Right atrium auricular region (tissue), 2 donors: ENCODE data around the gene RAB20. TPM values are rescaled to one million over a fixed set of nuclear protein-coding genes. Genes with fewer than 3 reads are reported as not detected.
A peak's percentile ranks its signal among the peaks of the same experiment; 100 is the strongest.
"Not testable (repeated sequence)": the region's sequence is repeated elsewhere in the genome, so short reads cannot be mapped to it uniquely, and the experiment has no call there.

Experiments
- DNase-seq: peaks from one replicate; pipeline ENCODE4 v3.0.0-alpha.2; 2019; ENCODE audit warnings: low spot score
- H3K27ac ChIP-seq, 2 donors: fragments of 200-600 bp; sonication (generic); 1 replicate in 1 of 2; 2 replicates in 1 of 2; pipeline ENCODE4 v1.5.1; 2016 to 2019
- H3K27me3 ChIP-seq, 2 donors: fragments of 200-600 bp; sonication (generic); one replicate each; pipeline versions ENCODE4 v1.5.1 to v1.6.0; 2017 to 2019
- H3K36me3 ChIP-seq: fragments of 200-600 bp; sonication (generic); one replicate; pipeline ENCODE4 v1.5.1; 2016
- H3K4me1 ChIP-seq, 2 donors: fragments of 200-600 bp; sonication (generic); one replicate each; pipeline versions ENCODE4 v1.5.1 to v1.6.0; 2017 to 2019
- H3K4me3 ChIP-seq, 2 donors: fragments of 200-600 bp; sonication (generic); 1 replicate in 1 of 2; 2 replicates in 1 of 2; pipeline ENCODE4 v1.5.1; 2017 to 2019; ENCODE audit warnings: mild to moderate bottlenecking in 1 of 2, moderate library complexity in 1 of 2
- H3K9me3 ChIP-seq, 2 donors: fragments of 200-600 bp; sonication (generic); one replicate each; pipeline ENCODE4 v1.5.1; 2019
- total RNA-seq, 2 donors: library from RNA; depleted of rRNA; stranded (reverse); fragments of >200 nt; gene quantifications; one replicate each; pipeline ENCODE4 v1.1.0, GENCODE V29; 2016
- TF ChIP-seq, protein P1 (sequence below), 2 donors: fragments of 200-600 bp; sonication (generic); IDR thresholded peaks; one replicate each; pipeline ENCODE4 v1.5.1; 2019; ENCODE audit warnings: antibody characterized with exemption in 2 of 2

Gene RAB20, protein sequence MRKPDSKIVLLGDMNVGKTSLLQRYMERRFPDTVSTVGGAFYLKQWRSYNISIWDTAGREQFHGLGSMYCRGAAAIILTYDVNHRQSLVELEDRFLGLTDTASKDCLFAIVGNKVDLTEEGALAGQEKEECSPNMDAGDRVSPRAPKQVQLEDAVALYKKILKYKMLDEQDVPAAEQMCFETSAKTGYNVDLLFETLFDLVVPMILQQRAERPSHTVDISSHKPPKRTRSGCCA
- total RNA-seq: 10 to 100 TPM; 10.8 to 15.7 TPM

DNA sequence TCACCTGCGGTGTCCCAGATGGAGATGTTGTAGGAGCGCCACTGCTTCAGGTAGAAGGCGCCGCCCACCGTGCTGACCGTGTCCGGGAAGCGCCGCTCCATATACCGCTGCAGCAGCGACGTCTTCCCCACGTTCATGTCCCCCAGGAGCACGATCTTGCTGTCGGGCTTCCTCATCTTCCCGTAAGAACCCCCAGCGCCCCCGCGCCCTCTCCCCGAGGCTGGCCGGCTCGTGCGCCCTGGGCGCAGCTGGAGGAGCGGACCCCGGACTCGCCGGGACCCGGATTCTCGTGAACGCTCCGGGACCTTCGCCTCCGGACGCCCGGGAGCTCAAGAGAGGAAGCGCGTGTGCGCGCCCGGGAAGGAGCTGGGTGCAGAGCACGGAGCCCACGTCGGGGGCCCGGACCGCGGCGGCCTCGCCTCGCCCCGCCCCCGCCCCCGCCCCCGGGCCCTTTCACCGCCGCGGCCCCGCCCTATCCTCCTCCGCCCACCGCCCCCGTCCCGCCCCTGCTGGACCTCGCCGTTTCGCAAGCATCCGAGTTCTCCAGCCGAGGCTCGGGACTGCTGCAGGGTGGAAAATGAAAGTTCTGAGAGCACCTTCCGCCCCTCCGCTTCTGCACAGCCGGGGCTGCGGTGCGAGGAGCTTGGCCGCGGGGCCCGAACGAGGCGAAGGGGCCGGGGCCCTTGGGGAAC is at the start of gene RAB20:
Gene RAB20, minus strand, starts transcription at position 379 of the 692 bp plus-strand sequence. Its CDS starts 203 bp downstream, at position 176.
- no peaks in the 10 kb centered on the region for H3K9me3 ChIP-seq
- H3K4me1 ChIP-seq: peaks cover 0 to 24% of the 10 kb centered on the region in 2 donors

DNA sequence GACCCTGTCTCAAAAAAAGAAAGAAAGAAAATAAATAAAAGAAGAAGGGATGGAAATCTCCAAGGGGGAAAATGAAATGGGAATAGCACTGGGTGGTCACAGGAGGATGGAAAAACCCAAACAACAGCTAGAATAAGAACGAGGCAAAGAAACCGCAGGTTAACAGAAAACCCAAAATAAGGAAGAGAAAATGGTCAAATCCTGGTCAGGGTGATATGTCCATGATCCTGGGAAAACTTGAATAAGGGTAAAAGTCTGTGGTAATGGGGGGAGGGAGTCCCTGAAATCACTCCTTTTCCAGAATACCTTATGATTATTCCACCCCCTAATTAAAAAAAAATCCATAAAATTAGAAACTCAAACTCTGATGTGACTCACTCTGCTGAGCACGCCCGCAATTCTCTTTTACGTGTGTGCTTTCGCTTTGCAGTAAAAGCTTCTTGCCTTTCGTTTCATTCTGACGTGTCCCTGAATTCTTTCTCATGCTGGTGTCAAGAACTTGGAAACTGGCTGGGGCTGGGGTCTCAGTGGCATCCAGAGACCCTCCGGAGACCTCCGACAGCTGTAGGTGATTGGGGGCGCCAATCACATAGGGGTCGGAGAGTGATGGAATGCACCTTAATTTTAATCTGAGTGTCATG is 49.6 kb upstream of the RAB20 start:
- TF ChIP-seq, protein P1, sequence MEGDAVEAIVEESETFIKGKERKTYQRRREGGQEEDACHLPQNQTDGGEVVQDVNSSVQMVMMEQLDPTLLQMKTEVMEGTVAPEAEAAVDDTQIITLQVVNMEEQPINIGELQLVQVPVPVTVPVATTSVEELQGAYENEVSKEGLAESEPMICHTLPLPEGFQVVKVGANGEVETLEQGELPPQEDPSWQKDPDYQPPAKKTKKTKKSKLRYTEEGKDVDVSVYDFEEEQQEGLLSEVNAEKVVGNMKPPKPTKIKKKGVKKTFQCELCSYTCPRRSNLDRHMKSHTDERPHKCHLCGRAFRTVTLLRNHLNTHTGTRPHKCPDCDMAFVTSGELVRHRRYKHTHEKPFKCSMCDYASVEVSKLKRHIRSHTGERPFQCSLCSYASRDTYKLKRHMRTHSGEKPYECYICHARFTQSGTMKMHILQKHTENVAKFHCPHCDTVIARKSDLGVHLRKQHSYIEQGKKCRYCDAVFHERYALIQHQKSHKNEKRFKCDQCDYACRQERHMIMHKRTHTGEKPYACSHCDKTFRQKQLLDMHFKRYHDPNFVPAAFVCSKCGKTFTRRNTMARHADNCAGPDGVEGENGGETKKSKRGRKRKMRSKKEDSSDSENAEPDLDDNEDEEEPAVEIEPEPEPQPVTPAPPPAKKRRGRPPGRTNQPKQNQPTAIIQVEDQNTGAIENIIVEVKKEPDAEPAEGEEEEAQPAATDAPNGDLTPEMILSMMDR (IDR thresholded peaks at IDR 0.05): no peak
- Histone ChIP-seq H3K27me3 (no peaks in the 10 kb centered on the region), H3K4me1 (peaks cover 0 to 6% of the 10 kb centered on the region in 2 donors), H3K36me3 (no peaks in the 10 kb centered on the region), H3K27ac (no peak overlapping the region), H3K9me3 (no peaks in the 10 kb centered on the region), H3K4me3 (no peak overlapping the region)
- no peak for DNase-seq

More for the DNA sequence above, at the start of gene RAB20:
- Histone ChIP-seq H3K4me3 (peak within 1 kb of the TSS; percentile 78), H3K27ac (peak within 1 kb of the TSS; percentile 92 to 95), H3K27me3 (no peaks in the 10 kb centered on the region), H3K36me3 (no peaks in the 10 kb centered on the region)
- peak; percentile 90 for DNase-seq
- TF ChIP-seq, protein P1 (IDR thresholded peaks at IDR 0.05): no peak

DNA sequence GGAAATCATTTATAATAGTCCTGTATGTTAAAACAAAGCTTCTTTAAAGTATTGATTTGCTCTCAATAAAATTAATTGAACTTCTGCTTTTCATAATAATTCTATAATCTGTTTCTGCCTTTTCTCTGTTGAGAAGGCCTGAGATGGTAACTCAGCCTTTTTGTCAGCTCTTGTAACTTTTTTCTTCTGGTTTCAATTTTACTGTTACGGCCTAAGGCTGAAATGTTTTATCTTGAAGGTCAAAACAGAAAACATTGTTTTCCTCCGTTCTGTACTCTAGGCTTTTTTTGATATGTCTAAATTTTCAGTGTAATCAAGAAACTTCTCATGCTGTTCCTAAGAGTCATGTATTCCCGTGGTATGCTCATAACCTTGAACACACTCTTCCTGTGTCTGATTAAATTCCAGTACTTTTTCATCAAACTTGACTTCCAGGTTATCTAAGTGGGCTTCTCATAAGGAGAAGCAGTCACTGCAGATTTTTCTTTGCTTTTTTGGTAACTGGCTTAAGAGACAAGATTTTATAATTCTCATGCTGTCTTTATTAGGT is 46.2 kb upstream of the RAB20 start:
- DNase-seq: no peak
- H3K27me3 ChIP-seq: no peaks in the 10 kb centered on the region

DNA sequence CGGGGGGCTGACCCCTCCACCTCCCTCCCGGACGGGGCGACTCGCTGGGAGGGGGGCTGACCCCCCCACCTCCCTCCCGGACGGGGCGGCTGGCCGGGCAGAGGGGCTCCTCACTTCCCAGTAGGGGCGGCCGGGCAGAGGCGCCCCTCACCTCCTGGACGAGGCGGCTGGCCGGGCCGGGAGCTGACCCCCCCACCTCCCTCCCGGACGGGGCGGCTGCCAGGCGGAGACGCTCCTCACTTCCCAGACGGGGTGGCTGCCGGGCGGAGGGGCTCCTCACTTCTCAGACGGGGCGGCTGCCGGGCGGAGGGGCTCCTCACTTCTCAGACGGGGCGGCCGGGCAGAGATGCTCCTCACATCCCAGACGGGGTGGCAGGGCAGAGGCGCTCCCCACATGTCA is 44.8 kb upstream of the RAB20 start:
- not testable (repeated sequence) for H3K9me3 ChIP-seq

More for the DNA sequence above, 46.2 kb upstream of the RAB20 start:
- Histone ChIP-seq H3K9me3 (no peaks in the 10 kb centered on the region), H3K36me3 (no peaks in the 10 kb centered on the region), H3K4me1 (no peaks in the 10 kb centered on the region), H3K27ac (no peak overlapping the region), H3K4me3 (no peak overlapping the region)
- TF ChIP-seq, protein P1 (IDR thresholded peaks at IDR 0.05): no peak

DNA sequence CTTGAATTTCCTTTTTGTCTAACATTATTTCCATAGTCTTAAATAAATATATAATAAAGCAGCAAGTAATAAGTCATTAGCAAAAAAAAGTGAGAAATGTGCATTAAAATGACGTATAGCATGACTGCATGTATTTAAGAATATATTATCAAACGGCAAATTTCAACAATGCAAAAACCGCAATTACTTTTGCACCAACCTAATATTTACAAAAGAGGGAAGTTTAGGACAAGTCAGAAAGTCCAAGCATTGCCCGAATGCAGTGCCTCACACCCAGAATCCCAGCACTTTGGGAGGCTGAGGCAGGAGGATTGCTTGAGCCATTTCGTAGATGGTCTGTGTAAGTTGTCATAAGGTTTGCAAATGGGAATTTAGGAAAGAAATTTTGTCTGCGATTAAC is 43.6 kb upstream of the RAB20 start:
- H3K4me1 ChIP-seq: no peaks in the 10 kb centered on the region
- no peaks in the 10 kb centered on the region for H3K36me3 ChIP-seq
- H3K27me3 ChIP-seq: no peaks in the 10 kb centered on the region
- no peaks in the 10 kb centered on the region for H3K9me3 ChIP-seq
- DNase-seq: no peak
- H3K27ac ChIP-seq: no peak overlapping the region
- H3K4me3 ChIP-seq: no peak overlapping the region
- TF ChIP-seq, protein P1 (IDR thresholded peaks at IDR 0.05): no peak

More for the DNA sequence above, 44.8 kb upstream of the RAB20 start:
- H3K4me1 ChIP-seq, H3K27me3 ChIP-seq, H3K36me3 ChIP-seq, DNase-seq, H3K27ac ChIP-seq, H3K4me3 ChIP-seq: not testable (repeated sequence)

DNA sequence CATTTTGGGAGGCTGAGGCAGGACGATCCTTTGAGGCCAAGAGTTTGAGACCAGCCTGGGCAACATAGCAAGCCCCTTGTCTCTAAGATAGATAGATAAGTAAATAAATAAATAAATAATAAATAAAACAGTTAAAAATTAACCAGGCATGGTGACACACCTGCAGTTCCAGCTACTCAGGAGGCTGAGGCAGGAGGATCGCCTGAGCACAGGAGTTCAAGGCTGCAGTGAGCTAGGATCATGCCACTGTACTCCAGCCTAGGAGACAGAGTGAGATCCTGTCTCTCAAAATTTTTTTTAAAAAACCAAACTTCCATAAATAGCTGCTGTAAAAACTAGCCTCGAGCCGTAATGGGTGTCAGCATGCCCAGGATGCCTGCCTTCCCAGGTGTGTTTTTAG is 39.5 kb upstream of the RAB20 start:
- H3K9me3 ChIP-seq: no peaks in the 10 kb centered on the region
- H3K36me3 ChIP-seq: no peaks in the 10 kb centered on the region
- H3K27me3 ChIP-seq: no peaks in the 10 kb centered on the region
- TF ChIP-seq, protein P1 (IDR thresholded peaks at IDR 0.05): no peak
- no peak for DNase-seq
- no peaks in the 10 kb centered on the region for H3K4me1 ChIP-seq
- H3K27ac ChIP-seq: no peak overlapping the region
- no peak overlapping the region for H3K4me3 ChIP-seq
